ENCODE data around the gene PRRT1. TPM values are rescaled to one million over a fixed set of nuclear protein-coding genes. Genes with fewer than 3 reads are reported as not detected.

The PRRT1 gene
- total RNA-seq, 2 experiments from 2014 or later, result 1.1 to 1.6 TPM

DNA sequence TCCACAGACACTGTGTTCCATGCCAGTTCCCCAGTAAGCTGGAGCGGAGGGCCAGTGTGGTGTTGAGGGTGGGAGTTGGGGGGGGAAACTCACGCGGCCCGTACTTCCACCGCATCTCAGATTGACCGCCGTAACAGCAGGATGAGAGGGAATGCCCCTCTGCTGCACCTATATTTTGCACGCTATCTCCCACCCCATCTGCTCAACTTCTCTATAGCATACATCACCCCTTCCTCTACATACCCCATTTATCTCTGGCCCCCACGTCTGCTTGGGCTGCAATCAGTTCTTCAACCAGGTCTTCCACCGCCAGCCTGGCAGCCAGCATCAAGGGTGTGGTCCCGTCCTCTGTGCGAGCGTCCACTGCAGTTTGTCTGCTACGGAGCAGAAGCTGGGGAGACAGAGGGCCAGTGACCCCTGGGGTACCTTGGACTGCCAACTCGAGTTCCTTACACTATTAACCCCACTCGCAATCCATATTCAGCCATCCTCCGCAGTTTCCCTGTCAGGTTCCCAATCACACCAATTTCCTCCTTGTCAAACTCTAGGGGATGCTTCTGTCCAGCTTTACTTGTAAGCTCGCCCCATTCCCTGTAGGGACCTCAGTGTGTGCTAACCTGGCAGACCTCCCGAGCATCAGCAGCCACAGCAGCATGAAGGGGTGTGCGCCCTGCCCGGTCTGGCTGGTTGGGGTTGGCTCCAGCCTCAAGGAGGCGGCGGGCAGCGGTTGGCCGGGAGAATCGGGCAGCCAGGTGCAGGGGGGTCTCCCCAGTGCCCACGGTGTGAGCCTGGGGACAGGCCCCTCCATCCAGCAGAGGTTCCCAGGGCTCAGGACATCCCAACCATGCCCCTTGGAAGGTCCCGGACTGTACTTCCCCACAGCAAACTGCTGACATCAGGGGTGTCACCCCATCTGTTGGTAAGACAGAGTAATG, 45.2 kb upstream of the PRRT1 start:
- Mint-ChIP-seq H3K4me3 (peak overlapping the region; percentile 94), H3K36me3 (ENCODE audit: low read depth) (no peaks in the 10 kb centered on the region), H3K4me1 (ENCODE audit: low read depth) (peaks cover 22% of the 10 kb centered on the region), H3K27me3 (no peaks in the 10 kb centered on the region), H3K27ac (peak overlapping the region; percentile 100), H3K9me3 (no peaks in the 10 kb centered on the region)
- no peak for DNase-seq
- TF ChIP-seq, protein P1, sequence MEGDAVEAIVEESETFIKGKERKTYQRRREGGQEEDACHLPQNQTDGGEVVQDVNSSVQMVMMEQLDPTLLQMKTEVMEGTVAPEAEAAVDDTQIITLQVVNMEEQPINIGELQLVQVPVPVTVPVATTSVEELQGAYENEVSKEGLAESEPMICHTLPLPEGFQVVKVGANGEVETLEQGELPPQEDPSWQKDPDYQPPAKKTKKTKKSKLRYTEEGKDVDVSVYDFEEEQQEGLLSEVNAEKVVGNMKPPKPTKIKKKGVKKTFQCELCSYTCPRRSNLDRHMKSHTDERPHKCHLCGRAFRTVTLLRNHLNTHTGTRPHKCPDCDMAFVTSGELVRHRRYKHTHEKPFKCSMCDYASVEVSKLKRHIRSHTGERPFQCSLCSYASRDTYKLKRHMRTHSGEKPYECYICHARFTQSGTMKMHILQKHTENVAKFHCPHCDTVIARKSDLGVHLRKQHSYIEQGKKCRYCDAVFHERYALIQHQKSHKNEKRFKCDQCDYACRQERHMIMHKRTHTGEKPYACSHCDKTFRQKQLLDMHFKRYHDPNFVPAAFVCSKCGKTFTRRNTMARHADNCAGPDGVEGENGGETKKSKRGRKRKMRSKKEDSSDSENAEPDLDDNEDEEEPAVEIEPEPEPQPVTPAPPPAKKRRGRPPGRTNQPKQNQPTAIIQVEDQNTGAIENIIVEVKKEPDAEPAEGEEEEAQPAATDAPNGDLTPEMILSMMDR (IDR thresholded peaks at IDR 0.05), result no peak
- ATAC-seq, result no peak
- POLR2A ChIA-PET, result interaction anchor here (0.6 to 1.6 kb wide), 3 partner anchors 27 to 498 kb away, joined by 3 to 4 read pairs (median 3); partner anchors contain the start of gene NOTCH4
- intact Hi-C loops (cut with micrococcal nuclease), result no loop called here
- CTCF ChIA-PET, result interaction anchor here (1.2 kb wide), 1 partner anchor 57 kb away, joined by 3 read pairs; no protein-coding TSS in a partner anchor

- peak overlapping the region; percentile 100 for H3K27ac Mint-ChIP-seq
- peaks cover 22% of the 10 kb centered on the region for H3K4me1 Mint-ChIP-seq (ENCODE audit: low read depth)
- H3K27me3 Mint-ChIP-seq, result no peaks in the 10 kb centered on the region
- H3K36me3 Mint-ChIP-seq (ENCODE audit: low read depth), result peaks cover 5% of the 10 kb centered on the region
- ChIA-PET CTCF (interaction anchor here (0.8 to 4.4 kb wide), 10 partner anchors 17 to 78 kb away, joined by 3 to 32 read pairs (median 4); partner anchors contain the start of genes AGPAT1, ATF6B and FKBPL), POLR2A (interaction anchor here (0.6 to 2.0 kb wide), 7 partner anchors 9 to 772 kb away, joined by 3 to 13 read pairs (median 4); partner anchors contain the start of genes AGPAT1, BRD2, FKBPL and RNF5)
- peak; percentile 87 for DNase-seq
- no peak for ATAC-seq
- H3K9me3 Mint-ChIP-seq, result no peaks in the 10 kb centered on the region
- TF ChIP-seq, protein P1 (IDR thresholded peaks at IDR 0.05), result no peak
- peak overlapping the region; percentile 94 for H3K4me3 Mint-ChIP-seq
- intact Hi-C loops (cut with micrococcal nuclease), result loop anchor here (2.0 kb wide), 2 partner anchors 17 to 65 kb away; partner anchors contain the start of genes FKBPL and RNF5
Observed at GRCh38 chr6:32195902-32196681, 44.4 kb upstream of the PRRT1 start.

GRCh38 chr6:32195652-32195901, 43.8 kb upstream of the PRRT1 start:
- intact Hi-C loops (cut with micrococcal nuclease), result loop anchor here (2.0 kb wide), 2 partner anchors 17 to 65 kb away; partner anchors contain the start of genes FKBPL and RNF5
- no peaks in the 10 kb centered on the region for H3K9me3 Mint-ChIP-seq
- peaks cover 22% of the 10 kb centered on the region for H3K4me1 Mint-ChIP-seq (ENCODE audit: low read depth)
- peak overlapping the region; percentile 94 for H3K4me3 Mint-ChIP-seq
- ATAC-seq (peak; percentile 88), DNase-seq (peak; percentile 100)
- no peaks in the 10 kb centered on the region for H3K27me3 Mint-ChIP-seq
- TF ChIP-seq, protein P1 (IDR thresholded peaks at IDR 0.05), result no peak
- CTCF ChIA-PET, result interaction anchor here (0.8 to 4.4 kb wide), 10 partner anchors 16 to 78 kb away, joined by 3 to 32 read pairs (median 4); partner anchors contain the start of genes AGPAT1, ATF6B and FKBPL
- H3K36me3 Mint-ChIP-seq (ENCODE audit: low read depth), result peaks cover 7% of the 10 kb centered on the region
- H3K27ac Mint-ChIP-seq, result peak overlapping the region; percentile 99
- POLR2A ChIA-PET, result interaction anchor here (1.0 to 2.0 kb wide), 5 partner anchors 9 to 66 kb away, joined by 3 to 13 read pairs (median 4); partner anchors contain the start of genes AGPAT1, FKBPL and RNF5

DNA sequence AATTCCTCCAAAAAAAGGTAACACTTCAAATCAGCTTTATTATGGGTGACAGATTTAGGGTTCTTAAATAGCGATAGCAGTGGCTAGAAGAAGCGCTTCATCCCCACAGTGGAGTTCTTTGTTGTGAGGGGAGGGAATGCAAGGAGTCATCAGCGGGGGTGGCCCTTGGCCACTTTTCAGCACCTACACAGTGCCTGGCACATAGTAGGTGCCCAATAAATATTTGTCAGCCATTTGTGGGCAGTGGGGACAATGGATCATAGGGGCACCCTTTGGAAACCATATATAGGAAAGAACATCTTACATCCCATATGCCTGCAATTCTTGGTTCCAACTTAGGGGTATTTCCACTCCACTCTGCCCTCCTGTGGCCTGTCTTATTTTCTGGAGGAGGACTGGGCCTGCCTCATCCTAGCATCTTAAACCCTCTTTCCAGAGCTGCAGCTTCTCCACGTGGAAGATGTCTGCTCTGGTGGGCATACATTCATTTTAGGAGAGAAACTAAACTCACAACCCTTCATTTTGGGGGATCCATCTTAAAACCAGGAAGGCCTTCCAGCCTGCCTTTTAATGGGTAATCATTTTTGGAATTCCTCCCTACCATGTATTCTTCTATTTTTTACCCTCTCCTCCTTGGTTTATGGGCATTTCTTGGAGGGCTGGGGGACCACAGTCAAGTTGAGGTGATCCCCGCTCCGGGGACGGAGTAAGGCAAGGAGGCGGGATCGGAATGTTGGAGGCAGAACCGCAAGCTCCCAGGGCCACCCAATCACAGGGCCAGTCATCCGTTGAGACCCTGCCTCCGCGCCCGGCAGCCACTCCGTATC, 43.3 kb upstream of the PRRT1 start:
- Mint-ChIP-seq H3K4me1 (ENCODE audit: low read depth) (peaks cover 22% of the 10 kb centered on the region), H3K9me3 (no peaks in the 10 kb centered on the region), H3K36me3 (ENCODE audit: low read depth) (peaks cover 7% of the 10 kb centered on the region), H3K27me3 (no peaks in the 10 kb centered on the region), H3K27ac (peak overlapping the region; percentile 99), H3K4me3 (peak overlapping the region; percentile 94)
- intact Hi-C loops (cut with micrococcal nuclease), result loop anchor here (2.0 kb wide), 2 partner anchors 16 to 64 kb away; partner anchors contain the start of genes FKBPL and RNF5
- TF ChIP-seq, protein P1 (IDR thresholded peaks at IDR 0.05), result peak; percentile 68
- no peak for ATAC-seq
- peak; percentile 59 for DNase-seq
- CTCF ChIA-PET, result interaction anchor here (0.8 to 4.4 kb wide), 10 partner anchors 16 to 77 kb away, joined by 3 to 32 read pairs (median 4); partner anchors contain the start of genes AGPAT1, ATF6B and FKBPL
- POLR2A ChIA-PET, result interaction anchor here (1.0 to 2.0 kb wide), 5 partner anchors 8 to 65 kb away, joined by 3 to 13 read pairs (median 4); partner anchors contain the start of genes AGPAT1, FKBPL and RNF5
